Tibial nerve (tissue), 4 donors: ENCODE results near the gene CNEP1R1.

Experiments used
- EP300 ChIP-seq, 2 donors: sonication (generic); formaldehyde crosslinking; IDR thresholded peaks; one replicate each; pipeline ENCODE4 v1.6.1; 2017; ENCODE audit warnings: antibody characterized with exemption in 2 of 2, mild to moderate bottlenecking in 1 of 2
- TF ChIP-seq, protein P1 (sequence below), 5 experiments: fragments of 200-600 bp in 3 of 5; fragments of 450-650 bp in 2 of 5; sonication (generic) in 3 of 5; IDR thresholded peaks; one replicate each; pipeline ENCODE4 v1.5.1; 2016 to 2019; ENCODE audit warnings: antibody characterized with exemption in 5 of 5, mild to moderate bottlenecking in 3 of 5, moderate library complexity in 2 of 5

DNA sequence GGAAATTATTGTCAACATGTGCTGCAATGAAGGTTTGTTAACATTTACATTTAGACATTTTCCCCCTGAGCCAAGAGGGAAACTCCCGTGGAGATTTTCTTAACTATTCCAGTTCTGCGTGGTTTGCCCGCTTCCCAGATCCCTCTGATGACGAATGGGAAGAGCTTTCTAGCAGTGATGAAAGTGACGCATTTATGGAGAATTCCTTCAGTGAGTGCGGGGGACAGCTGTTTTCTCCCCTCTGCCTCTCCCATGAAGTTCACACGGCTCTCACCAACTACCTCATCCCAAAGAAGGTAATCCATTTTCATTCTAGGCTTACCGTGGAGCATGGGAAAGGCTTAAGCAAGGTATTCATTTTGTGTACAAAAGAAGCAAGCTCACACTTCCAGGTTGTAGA lies 59.0 kb downstream of the CNEP1R1 start:
- TF ChIP-seq, protein P1, sequence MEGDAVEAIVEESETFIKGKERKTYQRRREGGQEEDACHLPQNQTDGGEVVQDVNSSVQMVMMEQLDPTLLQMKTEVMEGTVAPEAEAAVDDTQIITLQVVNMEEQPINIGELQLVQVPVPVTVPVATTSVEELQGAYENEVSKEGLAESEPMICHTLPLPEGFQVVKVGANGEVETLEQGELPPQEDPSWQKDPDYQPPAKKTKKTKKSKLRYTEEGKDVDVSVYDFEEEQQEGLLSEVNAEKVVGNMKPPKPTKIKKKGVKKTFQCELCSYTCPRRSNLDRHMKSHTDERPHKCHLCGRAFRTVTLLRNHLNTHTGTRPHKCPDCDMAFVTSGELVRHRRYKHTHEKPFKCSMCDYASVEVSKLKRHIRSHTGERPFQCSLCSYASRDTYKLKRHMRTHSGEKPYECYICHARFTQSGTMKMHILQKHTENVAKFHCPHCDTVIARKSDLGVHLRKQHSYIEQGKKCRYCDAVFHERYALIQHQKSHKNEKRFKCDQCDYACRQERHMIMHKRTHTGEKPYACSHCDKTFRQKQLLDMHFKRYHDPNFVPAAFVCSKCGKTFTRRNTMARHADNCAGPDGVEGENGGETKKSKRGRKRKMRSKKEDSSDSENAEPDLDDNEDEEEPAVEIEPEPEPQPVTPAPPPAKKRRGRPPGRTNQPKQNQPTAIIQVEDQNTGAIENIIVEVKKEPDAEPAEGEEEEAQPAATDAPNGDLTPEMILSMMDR (IDR thresholded peaks at IDR 0.05), result no peak
- TF ChIP-seq EP300 (IDR thresholded peaks at IDR 0.05), result no peak
